AML-193 (cell line): ENCODE results near the gene HSPA5.
A peak's percentile ranks its signal among the peaks of the same experiment; 100 is the strongest.
"Not testable (repeated sequence)": the region's sequence is repeated elsewhere in the genome, so short reads cannot be mapped to it uniquely, and the experiment has no call there.

Source experiments
- DNase-seq, 2 experiments: peaks; one replicate each; lab custom pipeline; 2025; lab: John Stamatoyannopoulos, UW

Gene HSPA5

GRCh38 chr9:125241863-125242739 lies 958 bp upstream of the HSPA5 start:
- DNase-seq: peak in 1 of 2 experiments; percentile 45

GRCh38 chr9:125240649-125240999 lies 519 bp downstream of the HSPA5 start:
- peak; percentile 30 to 41 for DNase-seq

GRCh38 chr9:125239631-125240597 lies 1.2 kb downstream of the HSPA5 start:
- DNase-seq: no peak

- no peak for DNase-seq
Measured at GRCh38 chr9:125238915-125239446, 2.2 kb downstream of the HSPA5 start.

GRCh38 chr9:125238127-125238914 lies 2.8 kb downstream of the HSPA5 start:
- no peak for DNase-seq

GRCh38 chr9:125236520-125237159 lies 4.5 kb downstream of the HSPA5 start:
- DNase-seq: peak; percentile 6 to 15

- no peak for DNase-seq
Measured at GRCh38 chr9:125235804-125236519, 5.2 kb downstream of the HSPA5 start.

- DNase-seq: not testable (repeated sequence)
Measured at GRCh38 chr9:125234099-125234498, 7.0 kb downstream of the HSPA5 start.

GRCh38 chr9:125233678-125234077 lies 7.5 kb downstream of the HSPA5 start:
- no peak for DNase-seq

- DNase-seq: no peak
Measured at GRCh38 chr9:125227761-125228160, 13.4 kb downstream of the HSPA5 start.

GRCh38 chr9:125224858-125225257 lies 16.3 kb downstream of the HSPA5 start:
- not testable (repeated sequence) for DNase-seq

GRCh38 chr9:125218621-125219020 lies 22.5 kb downstream of the HSPA5 start:
- no peak for DNase-seq

GRCh38 chr9:125214186-125214585 lies 27.0 kb downstream of the HSPA5 start:
- no peak for DNase-seq

- DNase-seq: no peak
Measured at GRCh38 chr9:125204477-125204876, 36.7 kb downstream of the HSPA5 start.

GRCh38 chr9:125202846-125203618 lies 38.1 kb downstream of the HSPA5 start:
- DNase-seq: no peak

- DNase-seq: peak; percentile 88 to 89
Measured at GRCh38 chr9:125200216-125201047, 40.7 kb downstream of the HSPA5 start, which contains the start of gene RABEPK. Gene RABEPK (plus strand): TSS chr9:125200542. CDS start chr9:125203014, 2,472 bp downstream.

GRCh38 chr9:125195591-125195990 lies 45.6 kb downstream of the HSPA5 start:
- not testable (repeated sequence) for DNase-seq

GRCh38 chr9:125194466-125194865 lies 46.7 kb downstream of the HSPA5 start:
- DNase-seq: peak; percentile 25 to 28
